HG03442 (cell line): ENCODE data around the gene TSPAN9.

Experiments
- ATAC-seq: cut with Tn5 transposase; IDR thresholded peaks from one replicate; pipeline ENCODE4 v1.9.1; 2021; ENCODE audit warnings: mild to moderate bottlenecking, moderate library complexity; ENCODE audit not compliant: unreplicated experiment

TSPAN9 gene

GRCh38 chr12:3201339-3202051 is 124.3 kb downstream of the TSPAN9 start:
- ATAC-seq, result no peak

DNA sequence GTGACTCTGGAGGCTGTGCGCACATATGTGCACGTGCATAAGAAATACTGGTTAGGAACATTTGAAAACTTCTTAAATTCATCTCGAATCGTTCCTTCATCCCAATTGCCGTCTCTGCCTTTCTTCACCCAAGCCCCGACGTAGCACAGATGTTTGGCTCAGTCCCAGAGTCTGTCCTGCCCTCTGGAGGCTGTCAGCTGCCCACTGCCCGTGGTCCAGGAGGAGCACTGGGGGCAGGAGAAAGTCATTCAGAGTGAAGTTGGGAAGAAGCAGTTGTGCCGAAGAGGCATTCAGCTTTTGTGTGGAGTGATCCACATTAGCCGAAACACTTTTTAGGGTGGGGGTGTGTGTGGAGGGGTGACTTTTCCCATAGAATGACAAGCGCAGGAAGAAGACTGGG is 124.9 kb downstream of the TSPAN9 start:
- no peak for ATAC-seq

DNA sequence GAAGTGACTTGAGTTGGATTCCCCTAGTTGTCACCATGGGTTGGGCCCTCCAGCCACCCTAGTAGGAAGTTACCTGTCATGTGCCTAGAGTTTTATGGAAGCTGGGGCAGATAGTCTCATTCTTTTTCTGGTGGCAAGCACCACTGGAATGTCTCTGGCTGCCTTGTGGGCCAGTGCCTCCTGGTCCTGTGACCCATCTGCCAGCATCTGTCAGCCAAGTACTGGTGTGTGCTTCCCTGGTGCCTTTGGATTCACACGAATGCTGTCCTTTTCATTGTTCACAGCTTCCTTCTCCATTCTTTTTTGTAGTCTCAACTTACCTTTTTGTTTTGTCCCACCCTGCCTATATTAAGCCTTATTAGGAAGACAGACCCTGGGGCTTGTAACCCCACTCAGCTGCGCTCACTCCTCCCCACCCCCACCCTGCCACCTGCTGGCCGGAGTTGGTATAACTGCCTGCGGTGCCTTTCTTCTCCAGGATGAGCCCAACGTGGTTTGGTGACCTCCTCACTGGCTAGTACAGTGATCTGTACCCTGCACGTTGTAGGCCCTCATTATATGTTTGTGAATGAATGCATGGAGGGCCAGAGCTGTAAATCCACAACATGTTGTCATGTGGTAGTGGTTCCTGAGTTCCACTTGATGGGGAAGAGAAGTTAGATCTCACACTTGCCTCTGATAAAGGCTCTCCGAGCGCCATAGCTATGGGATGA is 125.7 kb downstream of the TSPAN9 start:
- ATAC-seq, result no peak

- no peak for ATAC-seq
Observed at GRCh38 chr12:3203713-3204112, 126.5 kb downstream of the TSPAN9 start.

DNA sequence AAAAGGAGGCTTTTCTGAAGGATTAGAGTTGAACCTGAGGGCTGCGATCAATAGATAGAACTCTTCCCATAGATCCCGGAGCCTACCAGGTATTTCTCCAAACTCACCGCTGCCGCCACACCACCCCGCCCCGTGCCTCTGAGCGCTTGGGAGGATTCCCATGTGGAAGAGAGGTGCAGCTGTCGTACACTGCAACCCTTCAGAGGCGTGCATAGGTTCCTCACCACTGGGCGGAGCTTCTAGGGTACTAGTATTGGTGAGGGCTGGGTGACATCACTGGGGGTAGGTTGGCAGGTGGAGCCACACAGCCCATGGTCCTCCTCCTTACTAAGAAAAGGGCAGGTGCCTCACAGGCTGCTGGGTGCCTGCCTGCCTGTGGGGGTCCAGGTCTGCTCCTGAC is 127.0 kb downstream of the TSPAN9 start:
- ATAC-seq, result no peak

DNA sequence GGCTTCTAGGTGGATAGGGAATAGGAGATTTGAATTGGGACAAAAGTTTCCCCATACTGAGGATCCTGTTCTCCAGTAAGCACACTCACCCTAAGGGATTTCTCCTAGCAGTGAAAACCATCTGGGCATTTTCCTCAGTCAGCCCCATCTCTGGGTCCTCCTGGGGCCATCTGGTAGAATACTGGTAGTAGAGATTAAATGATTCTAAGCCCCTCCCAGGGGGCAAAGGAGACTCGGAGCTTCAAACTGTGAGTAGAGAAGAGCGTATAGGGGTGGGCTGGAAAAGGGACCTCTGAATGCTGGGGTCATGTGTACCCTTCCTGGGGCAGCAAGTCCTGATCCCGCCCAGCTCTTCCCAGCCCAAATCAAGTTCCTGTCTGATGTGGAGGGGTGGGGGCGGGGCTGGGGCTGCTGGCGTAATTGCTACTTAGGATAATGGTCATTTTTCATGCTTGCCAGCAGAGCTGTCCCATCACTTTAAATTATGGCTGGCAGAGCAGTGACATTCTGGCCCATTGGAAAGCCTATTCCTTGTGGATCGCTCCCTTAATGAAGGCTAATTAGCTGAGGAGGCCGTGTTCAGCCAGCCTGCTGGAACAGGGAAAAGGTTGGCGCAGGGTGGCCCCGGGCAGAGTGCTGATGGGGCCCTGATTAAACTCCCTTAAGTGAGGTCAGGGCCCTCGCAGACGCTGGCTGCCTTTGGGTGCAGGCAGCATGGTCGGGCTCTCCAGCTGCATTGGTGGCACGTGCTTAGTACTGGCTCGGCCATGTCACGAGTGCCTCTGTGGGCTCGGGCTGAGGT is 127.8 kb downstream of the TSPAN9 start:
- no peak for ATAC-seq

GRCh38 chr12:3205742-3206519 is 128.8 kb downstream of the TSPAN9 start:
- no peak for ATAC-seq

DNA sequence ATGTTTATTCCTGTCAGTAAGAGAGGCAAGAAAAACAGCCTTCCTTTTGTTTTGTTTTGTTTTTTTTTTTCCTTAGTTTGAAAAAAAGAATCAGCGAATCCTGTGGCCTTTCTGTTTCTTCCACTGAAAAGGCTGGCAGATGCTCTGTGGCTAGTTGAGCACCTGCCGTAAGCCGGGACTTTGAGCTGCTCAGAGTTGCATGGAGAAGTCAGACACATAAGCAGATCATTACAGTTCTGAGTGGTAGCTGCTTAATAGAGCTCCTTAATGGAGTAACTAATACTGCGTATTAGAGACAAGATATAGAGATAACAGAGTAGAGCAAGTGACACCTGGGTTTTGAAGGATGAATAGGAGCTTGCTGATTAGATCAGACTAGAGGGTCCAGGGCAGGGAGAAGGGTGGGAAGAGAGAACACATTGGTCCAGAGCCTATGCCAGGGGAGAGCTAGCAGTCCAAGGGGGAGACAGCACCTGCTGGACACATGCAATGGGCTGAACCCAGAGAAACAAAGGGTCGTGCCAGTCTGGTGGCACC is 129.4 kb downstream of the TSPAN9 start:
- no peak for ATAC-seq

GRCh38 chr12:3207175-3207574 is 130.0 kb downstream of the TSPAN9 start:
- ATAC-seq, result no peak

GRCh38 chr12:3207858-3208257 is 130.7 kb downstream of the TSPAN9 start:
- no peak for ATAC-seq

GRCh38 chr12:3213188-3213587 is 136.0 kb downstream of the TSPAN9 start:
- ATAC-seq, result no peak

DNA sequence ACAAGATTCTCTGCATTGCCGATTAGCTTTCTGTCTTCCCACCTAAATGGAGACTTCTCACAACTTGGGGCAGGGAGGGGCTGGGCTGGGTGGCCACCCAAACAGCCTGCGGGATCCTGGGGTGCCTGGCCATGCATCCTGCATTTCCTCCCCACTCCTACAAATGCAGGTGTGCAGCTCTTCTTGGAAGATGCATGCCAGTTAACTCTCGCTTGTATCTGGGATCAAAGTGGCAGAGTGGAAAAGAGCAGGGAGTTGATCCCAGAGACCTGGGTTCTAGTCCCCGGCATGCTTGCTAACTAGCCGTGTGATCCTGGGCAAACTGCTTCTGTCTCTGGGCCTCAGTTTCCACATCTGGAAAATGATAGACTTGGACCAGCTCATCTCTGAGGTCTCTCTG is 136.6 kb downstream of the TSPAN9 start:
- ATAC-seq, result no peak

DNA sequence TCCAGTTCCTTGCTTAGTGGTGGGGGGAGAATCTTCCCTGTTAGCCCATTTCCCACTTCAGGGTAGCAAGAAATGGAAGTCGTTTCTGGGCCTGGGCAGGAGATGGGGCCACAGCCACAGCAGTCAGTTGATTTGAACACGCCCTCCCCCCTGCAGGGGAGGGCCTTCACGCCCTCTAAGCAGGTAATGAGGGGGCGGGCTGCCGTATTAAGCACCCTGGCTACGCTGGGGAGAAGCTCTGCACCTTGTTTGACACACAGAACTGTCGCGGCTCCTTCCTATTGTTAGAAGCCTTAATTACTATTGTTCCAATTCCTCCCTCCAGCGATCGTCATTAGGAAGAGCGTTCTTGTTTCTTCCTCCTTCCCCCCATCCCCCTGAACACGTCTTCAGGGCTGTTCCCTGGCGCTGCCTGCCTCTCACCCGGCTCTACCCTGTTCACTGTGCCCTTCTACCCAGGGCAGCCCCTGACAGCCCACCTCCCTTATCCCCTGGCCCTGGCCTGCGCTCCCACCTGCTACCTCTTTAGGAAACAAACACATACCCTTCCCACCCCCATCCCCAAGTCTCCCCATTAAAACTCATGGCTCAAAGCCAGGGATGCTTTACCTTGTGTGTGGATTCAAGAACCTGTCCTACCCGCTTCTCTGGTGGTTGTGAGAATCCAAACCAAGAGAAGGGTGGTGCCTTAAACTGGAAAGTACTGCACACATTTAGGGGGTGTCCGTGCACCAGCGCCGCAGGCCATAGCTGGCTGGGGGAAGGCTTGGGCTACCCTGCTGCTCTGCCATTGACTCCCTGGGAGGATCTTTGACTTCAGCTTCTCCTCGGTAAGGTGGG is 137.6 kb downstream of the TSPAN9 start:
- ATAC-seq, result no peak

DNA sequence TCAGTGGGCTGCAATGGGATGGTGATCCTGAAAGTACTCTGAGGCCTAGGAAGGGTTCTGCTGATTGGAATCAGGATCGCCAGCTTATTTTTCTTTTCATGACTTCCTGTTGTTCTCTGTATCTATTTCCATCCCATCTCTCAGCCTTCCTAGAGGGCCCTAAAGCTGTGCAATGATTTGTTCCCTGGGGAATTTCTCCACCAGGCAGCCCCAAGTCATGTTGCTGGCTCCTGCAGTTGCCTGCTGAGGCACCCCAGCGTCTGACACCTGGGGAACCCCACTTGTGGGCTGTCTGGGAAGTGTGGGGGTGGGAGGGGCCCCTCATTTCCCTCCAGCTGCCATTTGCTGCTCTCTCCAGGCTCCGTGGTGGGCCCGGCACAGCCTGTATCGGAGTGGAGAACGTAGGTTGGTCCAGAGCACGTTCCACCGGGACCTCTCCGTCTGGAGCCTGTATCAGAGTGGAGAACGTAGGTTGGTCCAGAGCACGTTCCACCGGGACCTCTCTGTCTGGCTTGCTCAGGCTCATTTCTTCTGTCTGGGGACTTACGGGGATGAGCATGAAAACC is 138.3 kb downstream of the TSPAN9 start:
- ATAC-seq, result no peak

GRCh38 chr12:3216097-3216496 is 138.9 kb downstream of the TSPAN9 start:
- no peak for ATAC-seq

DNA sequence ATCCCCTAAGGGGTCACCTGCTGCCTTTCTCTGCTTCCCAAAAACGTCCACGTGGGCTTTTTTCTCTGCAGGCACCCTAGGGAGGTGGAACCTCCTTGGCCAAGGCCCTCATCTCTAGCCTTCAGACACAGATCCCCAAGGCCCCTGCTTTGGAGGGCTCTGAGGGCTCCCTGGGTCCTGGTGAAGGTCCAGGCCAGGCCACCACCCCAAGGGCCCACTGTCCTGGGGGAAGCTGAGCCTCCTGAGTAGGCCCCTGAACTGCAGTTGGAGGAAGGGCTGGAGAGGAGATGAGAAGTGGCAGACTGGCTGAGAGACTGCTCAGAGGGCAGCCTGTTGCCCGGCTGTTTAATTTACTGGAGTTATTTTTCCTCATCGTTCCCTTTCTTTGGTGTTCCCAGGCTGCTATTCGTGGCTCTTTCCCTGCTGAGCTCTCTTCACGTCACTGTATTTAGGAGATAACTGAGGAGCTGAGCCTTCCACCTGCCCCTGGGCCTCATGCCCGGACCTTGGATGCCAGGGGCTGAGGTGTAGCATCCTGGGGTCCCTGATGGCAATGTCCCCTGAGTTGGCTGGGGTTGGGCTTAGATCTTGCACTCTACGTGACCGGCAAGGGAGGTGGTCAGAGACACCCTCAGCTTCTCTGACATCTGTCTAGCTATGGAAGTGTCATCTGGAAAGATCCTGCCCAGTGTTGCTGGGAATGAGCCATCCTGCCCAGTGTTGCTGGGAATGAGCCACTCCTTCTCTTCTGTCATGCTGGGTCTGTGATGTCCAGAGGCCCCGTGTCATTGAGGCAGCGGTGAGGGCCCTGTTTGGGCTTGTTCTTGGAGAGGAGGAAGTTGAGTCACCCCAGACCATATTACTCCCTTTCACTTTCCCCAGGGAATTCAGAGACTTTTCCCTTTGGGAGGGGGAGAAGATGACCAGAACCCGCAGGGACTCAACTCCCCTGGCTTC is 139.8 kb downstream of the TSPAN9 start:
- no peak for ATAC-seq

GRCh38 chr12:3217683-3218079 is 140.5 kb downstream of the TSPAN9 start:
- no peak for ATAC-seq
